Neutrophil (primary cell): ENCODE data around the gene SHC4.
"Not testable (repeated sequence)": the region's sequence is repeated elsewhere in the genome, so short reads cannot be mapped to it uniquely, and the experiment has no call there.

Source experiments
- H3K27ac ChIP-seq: fragments of 200-600 bp; sonication (generic); 2 replicates; pipeline ENCODE4 v1.5.1; 2016; ENCODE audit warnings: mild to moderate bottlenecking, moderate library complexity
- H3K27me3 ChIP-seq: fragments of 200-600 bp; sonication (generic); 2 replicates; pipeline ENCODE4 v1.6.0; 2016; ENCODE audit warnings: mild to moderate bottlenecking
- H3K36me3 ChIP-seq: fragments of 200-600 bp; sonication (generic); 2 replicates; pipeline ENCODE4 v1.5.1; 2017
- H3K4me1 ChIP-seq, 2 experiments: fragments of 200-600 bp in 1 of 2; sonication (generic) in 1 of 2; 1 replicate in 1 of 2; 2 replicates in 1 of 2; pipeline versions ENCODE4 v1.5.1 to v1.6.1; 2013 to 2016; ENCODE audit warnings: low read depth in 1 of 2, low read length in 1 of 2, mild to moderate bottlenecking in 1 of 2, moderate library complexity in 1 of 2; ENCODE audit not compliant: control insufficient read depth in 1 of 2, insufficient read depth in 1 of 2
- H3K4me3 ChIP-seq, 2 experiments: fragments of 200-600 bp in 1 of 2; sonication (generic) in 1 of 2; 1 replicate in 1 of 2; 2 replicates in 1 of 2; pipeline ENCODE4 v1.5.1; 2013 to 2016; ENCODE audit warnings: low read depth in 1 of 2, low read length in 1 of 2, mild to moderate bottlenecking in 1 of 2, moderate library complexity in 1 of 2
- H3K9me3 ChIP-seq: fragments of 200-600 bp; sonication (generic); 2 replicates; pipeline ENCODE4 v1.5.1; 2016
- CTCF ChIP-seq: fragments of 200-600 bp; sonication (generic); IDR thresholded peaks from 2 replicates; pipeline ENCODE4 v1.5.1; 2016; ENCODE audit warnings: antibody characterized with exemption

The SHC4 gene

GRCh38 chr15:48859426-48859825 lies 104.3 kb downstream of the SHC4 start:
- H3K27ac ChIP-seq: no peak overlapping the region
- peaks cover 9 to 10% of the 10 kb centered on the region in 2 experiments for H3K4me1 ChIP-seq
- no peak overlapping the region for H3K4me3 ChIP-seq
- no peak for TF ChIP-seq CTCF
- no peaks in the 10 kb centered on the region for H3K9me3 ChIP-seq
- peaks cover 8% of the 10 kb centered on the region for H3K27me3 ChIP-seq
- H3K36me3 ChIP-seq: no peaks in the 10 kb centered on the region

- Histone ChIP-seq H3K27me3 (peaks cover 8% of the 10 kb centered on the region), H3K4me3 (no peak overlapping the region), H3K27ac (no peak overlapping the region), H3K4me1 (peaks cover 9 to 10% of the 10 kb centered on the region in 2 experiments), H3K9me3 (no peaks in the 10 kb centered on the region), H3K36me3 (no peaks in the 10 kb centered on the region)
- no peak for TF ChIP-seq CTCF
Measured at GRCh38 chr15:48858401-48858800, 105.3 kb downstream of the SHC4 start.

DNA sequence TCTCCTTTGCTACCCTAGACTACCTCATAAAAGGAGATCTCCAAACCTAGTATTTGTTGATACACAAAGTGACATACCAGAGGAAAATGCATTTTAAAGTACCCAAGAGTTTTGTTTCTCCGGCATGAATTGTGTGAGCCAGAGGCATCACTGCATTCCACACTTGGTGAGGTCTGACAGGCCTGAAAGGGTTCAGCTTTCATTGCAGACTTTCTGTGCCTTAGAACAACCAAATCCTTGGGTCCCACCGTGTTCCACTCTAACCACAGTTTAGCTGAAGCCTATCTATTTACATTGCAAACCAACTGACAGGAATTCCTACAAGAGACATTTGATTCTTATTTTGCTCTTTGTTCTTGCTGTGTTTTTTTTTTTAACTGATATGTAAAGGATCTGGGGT lies 106.8 kb downstream of the SHC4 start:
- Histone ChIP-seq H3K27me3 (peaks cover 8% of the 10 kb centered on the region), H3K36me3 (no peaks in the 10 kb centered on the region), H3K27ac (no peak overlapping the region), H3K4me1 (peaks cover under 1 to 1% of the 10 kb centered on the region in 2 experiments), H3K9me3 (no peaks in the 10 kb centered on the region), H3K4me3 (no peak overlapping the region)
- no peak for TF ChIP-seq CTCF

- Histone ChIP-seq H3K4me1 (no peaks in the 10 kb centered on the region), H3K4me3 (no peak overlapping the region), H3K36me3 (no peaks in the 10 kb centered on the region), H3K27ac (no peak overlapping the region), H3K27me3 (peaks cover 8% of the 10 kb centered on the region), H3K9me3 (no peaks in the 10 kb centered on the region)
- TF ChIP-seq CTCF: no peak
Measured at GRCh38 chr15:48855501-48856440, 107.9 kb downstream of the SHC4 start.

DNA sequence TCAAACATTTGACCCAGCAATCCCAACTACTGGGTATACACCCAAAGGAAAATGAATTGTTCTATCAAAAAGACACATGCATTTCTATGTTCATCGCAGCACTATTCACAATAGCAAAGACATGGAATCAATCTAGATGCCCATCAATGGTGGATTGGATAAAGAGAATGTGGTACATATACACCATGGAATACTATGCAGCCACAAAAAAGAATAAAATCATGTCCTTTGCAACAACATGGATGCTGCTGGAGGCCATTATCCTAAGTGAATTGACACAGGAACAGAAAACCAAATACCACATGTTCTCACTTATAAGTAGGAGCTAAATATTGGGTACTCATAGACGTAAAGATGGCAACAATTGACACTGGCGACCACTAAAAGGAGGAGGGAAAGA lies 109.3 kb downstream of the SHC4 start:
- H3K27ac ChIP-seq, H3K4me1 ChIP-seq, H3K27me3 ChIP-seq, H3K9me3 ChIP-seq, H3K36me3 ChIP-seq, H3K4me3 ChIP-seq: not testable (repeated sequence)

DNA sequence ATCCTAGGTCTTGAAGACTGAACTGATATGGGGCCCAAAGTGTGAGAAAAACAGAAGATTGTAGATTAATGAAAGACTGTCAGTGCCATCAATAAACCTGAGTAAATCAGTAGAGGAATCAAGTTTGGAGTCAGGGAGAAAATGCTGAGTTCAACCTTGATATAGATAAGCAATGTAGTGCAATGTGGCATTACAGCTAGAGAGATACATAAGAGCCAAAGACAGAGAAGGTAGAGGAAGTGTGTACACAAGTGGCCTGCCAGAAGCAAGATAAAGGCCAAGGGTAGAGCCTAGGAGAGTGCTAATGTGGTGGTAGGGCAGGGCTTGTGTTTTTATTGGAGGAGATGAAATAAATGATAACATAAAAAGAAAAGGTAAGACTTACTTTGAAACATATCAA lies 111.8 kb downstream of the SHC4 start:
- no peak overlapping the region for H3K4me3 ChIP-seq
- no peaks in the 10 kb centered on the region for H3K4me1 ChIP-seq
- no peak overlapping the region for H3K27ac ChIP-seq
- no peaks in the 10 kb centered on the region for H3K27me3 ChIP-seq
- H3K36me3 ChIP-seq: no peaks in the 10 kb centered on the region
- H3K9me3 ChIP-seq: no peaks in the 10 kb centered on the region
- no peak for TF ChIP-seq CTCF
